ENCODE measurements around the gene DDX18.

DNA sequence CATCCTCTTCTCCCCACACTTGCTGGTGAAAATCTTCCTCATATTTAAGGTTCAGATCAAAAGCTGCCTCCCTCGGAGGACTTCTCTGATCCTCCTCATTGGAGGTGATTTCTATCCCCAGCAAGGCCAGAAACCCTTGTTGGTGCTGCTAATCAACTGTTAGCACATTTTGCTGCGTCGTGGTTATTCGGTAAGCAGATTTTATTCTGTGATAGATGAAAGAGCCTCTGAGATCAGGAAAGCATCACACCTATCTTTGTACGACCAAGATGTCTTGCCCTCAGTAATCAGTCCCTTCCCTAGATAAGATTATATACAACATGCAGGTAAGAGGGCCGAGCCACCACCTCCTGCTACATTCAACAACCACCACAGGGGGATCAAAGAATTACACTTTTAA is 40.1 kb downstream of the DDX18 start:
- TF ChIP-seq POLR2AphosphoS5 (IDR thresholded peaks at IDR 0.05), result no peak
- no peak for TF ChIP-seq POLR2A (IDR thresholded peaks at IDR 0.05)
